GM19035 (cell line): ENCODE results near the gene C2orf76.
"Not testable (repeated sequence)": the region's sequence is repeated elsewhere in the genome, so short reads cannot be mapped to it uniquely, and the experiment has no call there.

Source experiments
- ATAC-seq: cut with Tn5 transposase; IDR thresholded peaks from one replicate; pipeline ENCODE4 v1.9.1; 2021; ENCODE audit not compliant: unreplicated experiment

The C2orf76 gene

GRCh38 chr2:119377993-119378345, 11.3 kb upstream of the C2orf76 start:
- no peak for ATAC-seq

GRCh38 chr2:119377294-119377992, 10.8 kb upstream of the C2orf76 start:
- ATAC-seq = no peak

GRCh38 chr2:119376810-119377209, 10.2 kb upstream of the C2orf76 start:
- no peak for ATAC-seq

GRCh38 chr2:119376406-119376805, 9.8 kb upstream of the C2orf76 start:
- ATAC-seq = not testable (repeated sequence)

- ATAC-seq = not testable (repeated sequence)
Measured at GRCh38 chr2:119373907-119374745, 7.5 kb upstream of the C2orf76 start.

- ATAC-seq = no peak
Measured at GRCh38 chr2:119372778-119373568, 6.3 kb upstream of the C2orf76 start.

- no peak for ATAC-seq
Measured at GRCh38 chr2:119371111-119371510, 4.5 kb upstream of the C2orf76 start.

GRCh38 chr2:119369845-119370244, 3.2 kb upstream of the C2orf76 start:
- ATAC-seq = no peak

- ATAC-seq = peak; percentile 33
Measured at GRCh38 chr2:119367472-119368099, 952 bp upstream of the C2orf76 start.

- ATAC-seq = peak; percentile 6
Measured at GRCh38 chr2:119366161-119366648, 429 bp downstream of the C2orf76 start.

GRCh38 chr2:119365436-119365835, 1.2 kb downstream of the C2orf76 start:
- ATAC-seq = no peak

- ATAC-seq = no peak
Measured at GRCh38 chr2:119364798-119365197, 1.8 kb downstream of the C2orf76 start.

GRCh38 chr2:119360423-119360966, 6.1 kb downstream of the C2orf76 start:
- ATAC-seq = no peak

- ATAC-seq = no peak
Measured at GRCh38 chr2:119359774-119360173, 6.9 kb downstream of the C2orf76 start.

GRCh38 chr2:119354860-119355259, 11.8 kb downstream of the C2orf76 start:
- ATAC-seq = no peak

GRCh38 chr2:119352357-119352756, 14.3 kb downstream of the C2orf76 start:
- peak; percentile 94 for ATAC-seq

GRCh38 chr2:119350311-119350998, 16.2 kb downstream of the C2orf76 start:
- no peak for ATAC-seq

GRCh38 chr2:119349289-119349688, 17.3 kb downstream of the C2orf76 start:
- no peak for ATAC-seq

GRCh38 chr2:119341684-119342083, 24.9 kb downstream of the C2orf76 start:
- no peak for ATAC-seq

GRCh38 chr2:119339562-119339923, 27.1 kb downstream of the C2orf76 start:
- ATAC-seq = peak; percentile 21
